ENCODE measurements around the gene HIRIP3. TPM values are rescaled to one million over a fixed set of nuclear protein-coding genes. Genes with fewer than 3 reads are reported as not detected.

HIRIP3 gene
- polyA plus RNA-seq, 5 donors: 16.8 to 22.5 (median 19.8) TPM

DNA sequence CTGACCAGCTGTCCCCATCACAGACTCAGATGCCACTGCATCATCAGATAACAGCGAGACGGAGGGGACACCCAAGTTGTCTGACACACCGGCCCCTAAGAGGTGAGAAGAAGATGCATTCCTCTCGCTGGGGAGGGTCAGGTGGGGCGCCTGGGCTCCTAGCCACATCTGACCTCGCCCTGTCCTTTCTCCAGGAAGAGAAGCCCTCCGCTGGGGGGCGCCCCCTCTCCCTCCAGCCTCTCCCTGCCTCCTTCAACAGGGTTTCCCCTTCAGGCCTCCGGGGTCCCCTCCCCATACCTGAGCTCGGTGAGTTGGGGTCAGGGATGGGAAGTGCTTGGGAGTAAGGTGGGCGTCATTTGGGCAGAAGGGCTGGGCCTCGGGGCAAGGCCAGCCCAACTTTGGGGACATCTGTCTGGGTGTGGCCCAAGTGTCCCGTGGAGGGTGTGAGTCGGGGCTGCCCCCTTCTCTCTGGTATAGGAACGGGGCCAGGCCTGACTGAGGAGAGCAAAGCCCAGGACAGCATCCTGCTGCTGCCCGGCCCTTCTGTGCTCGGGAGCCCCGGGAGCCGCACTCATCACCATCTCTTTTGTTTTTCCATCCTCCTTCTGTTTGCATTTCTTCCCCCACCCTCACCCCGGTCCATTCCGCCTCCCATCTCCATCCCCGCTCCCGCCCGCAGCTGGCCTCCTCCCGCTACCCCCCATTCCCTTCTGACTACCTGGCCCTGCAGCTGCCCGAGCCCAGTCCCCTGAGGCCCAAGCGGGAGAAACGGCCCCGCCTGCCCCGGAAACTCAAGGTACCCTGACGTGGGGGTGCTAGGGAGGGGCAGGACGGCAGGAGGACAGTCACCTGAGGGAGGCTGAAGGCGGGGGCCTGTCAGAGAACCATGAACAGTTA, 5.6 kb upstream of the HIRIP3 start:
- no peak for DNase-seq

DNA sequence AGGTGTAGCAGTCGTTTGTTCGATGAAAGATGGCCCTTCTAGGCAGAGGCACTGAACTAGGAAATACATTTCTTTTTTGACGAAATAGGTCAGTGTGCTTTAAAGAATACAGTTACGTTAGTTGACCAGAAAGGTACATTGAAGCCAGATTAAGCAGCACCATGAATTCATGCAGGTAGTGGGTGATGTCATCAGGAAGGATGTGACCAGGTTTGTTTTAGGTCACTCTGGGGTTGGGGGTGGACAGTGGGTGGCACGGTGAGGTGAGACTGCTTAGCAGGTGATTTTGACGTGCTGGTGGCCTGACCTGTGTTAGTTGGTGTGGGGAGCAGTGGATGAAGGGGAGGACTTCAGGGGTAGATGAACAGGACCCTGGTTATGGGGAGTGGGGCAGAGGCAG, 4.2 kb upstream of the HIRIP3 start:
- DNase-seq: no peak

DNA sequence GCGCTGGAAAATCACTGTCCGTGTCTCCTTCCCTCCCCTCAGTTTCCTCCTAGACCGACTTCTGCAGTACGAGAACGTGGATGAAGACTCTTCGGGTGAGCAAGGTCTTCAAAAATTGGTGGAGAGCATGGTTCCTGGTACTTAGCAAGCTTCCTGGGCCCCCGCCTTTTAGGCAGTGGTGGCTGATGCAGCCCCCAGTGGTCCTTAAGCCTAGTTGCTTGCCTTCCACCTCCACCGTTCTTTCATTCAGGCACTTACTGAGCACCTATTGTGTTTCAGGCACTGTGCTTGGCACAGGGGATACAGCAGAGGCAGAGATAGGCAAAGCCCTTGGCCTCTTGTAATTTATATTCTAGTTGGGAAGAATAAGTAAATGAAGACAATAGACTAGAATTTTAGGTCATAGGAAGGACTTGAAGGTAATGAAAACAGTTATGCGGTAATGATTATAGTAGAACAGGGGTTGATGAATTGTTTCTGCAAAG, 1.4 kb upstream of the HIRIP3 start:
- no peak for DNase-seq

DNA sequence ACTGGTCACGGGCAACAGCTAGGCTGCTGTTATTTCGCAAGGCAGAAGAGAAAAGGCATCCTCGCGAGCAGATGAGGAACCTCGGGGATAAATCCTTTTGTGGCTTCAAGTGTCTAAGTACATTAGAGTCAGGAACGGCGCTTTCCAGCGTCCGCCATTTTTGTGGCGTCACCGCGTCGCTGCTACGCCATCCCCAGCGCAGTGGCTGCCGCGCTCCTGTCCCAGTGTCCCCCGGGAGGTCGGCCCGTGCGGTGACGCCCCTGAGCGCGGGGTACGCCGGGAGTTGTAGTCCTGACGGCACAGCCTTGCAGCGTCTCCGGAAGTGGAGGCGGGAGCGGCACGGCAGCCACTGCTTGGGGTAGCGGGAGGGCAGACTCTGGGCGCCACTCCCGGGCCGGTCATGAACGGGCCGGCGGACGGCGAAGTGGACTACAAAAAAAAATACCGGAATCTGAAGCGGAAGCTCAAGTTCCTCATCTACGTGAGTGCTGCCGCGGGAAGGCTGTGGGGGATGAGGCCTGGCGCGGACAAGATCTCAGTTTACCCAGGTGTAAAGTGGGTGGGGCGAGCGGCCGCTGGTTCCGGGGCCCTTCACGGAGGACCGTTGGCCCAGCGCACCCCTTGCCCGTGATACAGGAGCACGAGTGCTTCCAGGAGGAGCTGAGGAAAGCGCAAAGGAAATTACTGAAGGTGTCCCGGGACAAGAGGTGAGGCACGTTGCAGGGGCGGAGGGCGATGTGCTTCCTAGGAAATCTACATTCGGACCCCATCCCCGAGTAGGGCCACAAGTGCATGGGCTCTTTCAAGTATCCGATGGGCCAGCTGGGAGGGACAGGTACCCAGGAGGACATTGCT, 721 bp upstream of the HIRIP3 start, which contains the start of gene INO80E:
Gene INO80E (plus strand): TSS at position 331 of the 855 bp plus-strand sequence. CDS start 70 bp downstream, at position 401.
- peak; percentile 95 for DNase-seq

DNA sequence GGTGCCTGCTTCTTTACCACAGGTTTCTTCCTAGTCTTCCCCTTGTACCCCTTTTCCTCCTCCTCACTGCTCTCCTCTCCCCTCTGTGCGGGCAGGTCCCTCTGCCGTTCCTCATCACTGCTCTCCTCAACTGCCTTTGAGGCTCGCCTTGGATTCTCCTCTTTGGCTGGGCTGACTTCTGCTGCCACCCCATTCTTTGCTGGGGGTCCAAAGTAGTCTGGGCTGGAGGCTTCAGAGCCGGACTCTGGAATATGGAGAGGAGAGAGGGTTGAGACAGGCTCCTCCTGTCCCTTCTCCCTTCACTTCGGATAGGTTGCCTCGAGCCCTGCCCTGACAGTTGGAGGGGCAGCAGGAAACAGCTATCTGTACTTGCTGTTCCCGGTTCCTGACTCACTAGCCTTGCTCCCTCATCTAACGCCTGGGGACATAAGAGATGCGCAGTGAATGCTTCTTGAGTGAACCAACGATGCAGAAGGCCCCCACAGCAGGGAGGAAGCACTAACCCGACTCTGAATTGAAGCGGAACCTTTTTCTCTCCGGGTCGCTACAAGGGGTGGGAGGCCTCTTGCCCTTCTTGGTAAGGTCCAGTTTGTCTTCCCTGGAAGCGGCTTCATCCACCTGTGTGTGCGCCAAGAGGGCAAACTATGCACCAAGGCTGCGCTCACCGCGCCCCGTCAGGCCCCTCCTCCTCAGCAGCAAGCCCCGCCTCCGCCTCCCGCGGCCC, 655 bp downstream of the HIRIP3 start:
- no peak for DNase-seq

DNA sequence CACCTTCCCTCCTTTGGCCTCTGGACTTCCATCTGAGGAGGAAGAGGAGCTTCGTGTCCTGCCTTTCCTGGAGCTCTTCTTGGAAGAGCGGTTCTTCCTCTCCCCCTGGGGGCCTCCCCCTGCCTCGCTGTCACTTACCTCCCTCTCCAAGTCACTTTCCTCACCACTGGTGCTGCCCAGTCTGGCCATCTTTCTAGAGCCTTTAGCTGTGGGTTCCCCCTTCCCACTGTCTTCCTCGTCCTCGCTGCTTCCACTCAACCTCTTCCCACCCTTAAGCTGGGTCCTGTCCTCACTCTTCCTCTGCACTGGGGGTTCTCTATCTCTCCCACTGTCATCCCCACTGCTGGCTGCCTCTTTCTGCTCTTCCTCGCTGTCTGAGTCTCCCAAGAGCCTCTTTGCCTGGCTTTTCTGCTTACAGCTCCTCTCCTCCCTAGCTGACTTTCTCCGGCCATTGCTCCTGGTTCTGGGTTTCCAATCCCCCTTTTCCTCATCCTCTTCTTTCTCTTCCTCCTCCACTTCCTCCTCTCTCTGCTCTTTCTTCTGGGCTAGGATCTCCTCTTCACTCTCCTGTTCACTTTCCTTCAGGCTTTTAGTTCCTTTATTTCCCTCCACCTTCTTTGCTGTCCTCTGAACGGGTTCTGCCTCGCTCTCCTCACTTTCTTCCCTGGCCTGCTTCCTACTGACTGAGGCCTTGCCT, 1.4 kb downstream of the HIRIP3 start:
- DNase-seq: no peak

DNA sequence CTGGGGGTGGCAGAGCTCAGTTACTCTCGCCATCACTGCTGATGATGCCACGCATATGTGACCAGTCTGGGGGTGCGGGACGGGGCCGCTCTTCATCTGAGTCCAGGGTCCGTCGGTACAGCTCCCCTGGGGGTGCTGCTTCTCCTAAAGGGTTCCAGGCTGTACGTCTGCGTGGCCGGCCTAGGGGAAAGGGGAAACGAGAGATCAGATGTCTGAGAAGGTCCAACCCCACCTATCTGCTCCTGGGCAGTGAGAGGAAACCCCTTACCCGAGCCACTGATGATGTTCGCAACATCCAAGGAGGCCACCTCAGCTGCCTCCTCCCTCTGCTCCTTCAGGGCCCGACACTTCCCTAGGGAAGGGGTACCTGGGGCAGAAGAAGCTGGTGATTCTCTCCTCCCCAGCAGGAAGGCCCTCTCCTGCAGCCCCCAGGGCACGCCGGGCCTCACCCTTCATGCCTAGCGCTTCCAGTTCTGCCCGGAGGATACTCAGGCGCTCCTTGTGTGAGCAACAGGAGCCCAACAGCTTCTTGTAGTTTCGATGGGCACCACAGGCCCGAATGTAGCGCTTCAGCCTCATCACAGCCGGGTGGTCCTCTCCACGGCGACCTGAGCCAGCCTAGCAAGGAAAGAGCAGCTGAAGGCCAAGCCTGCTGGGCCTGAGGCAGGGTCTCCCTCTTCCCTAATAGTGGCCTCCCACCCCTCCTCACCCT, 2.1 kb downstream of the HIRIP3 start:
- DNase-seq: no peak

DNA sequence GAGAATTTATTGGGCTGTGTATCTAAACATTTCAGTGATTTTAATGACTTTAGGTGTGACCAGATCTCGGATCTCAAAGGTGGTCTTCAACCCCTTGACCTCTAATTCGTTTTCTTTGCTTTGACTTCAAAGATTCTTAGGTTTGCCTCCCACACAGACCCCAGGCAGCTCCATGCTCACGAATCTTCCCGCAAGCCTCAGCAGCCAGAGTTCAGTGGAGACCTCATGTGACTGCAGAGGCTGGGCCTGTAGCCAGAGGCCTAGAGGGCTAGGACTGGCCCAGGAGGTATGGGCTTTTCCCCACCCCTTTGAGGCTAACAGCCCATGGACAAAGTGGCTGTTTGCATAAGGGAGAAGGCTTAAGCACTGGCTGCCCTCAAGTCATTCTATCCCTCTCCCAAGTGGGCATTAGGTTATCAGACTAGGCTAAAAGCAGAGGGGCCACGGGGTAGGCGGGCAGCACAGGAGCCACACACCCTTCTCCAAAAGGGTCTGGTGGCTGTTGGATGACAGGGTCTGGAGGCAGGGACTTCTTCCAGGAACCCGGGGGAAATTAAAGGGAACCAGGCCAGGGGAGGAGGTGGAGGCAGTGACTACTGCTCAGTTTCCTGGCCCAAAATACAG, 3.0 kb downstream of the HIRIP3 start:
- DNase-seq: no peak

DNA sequence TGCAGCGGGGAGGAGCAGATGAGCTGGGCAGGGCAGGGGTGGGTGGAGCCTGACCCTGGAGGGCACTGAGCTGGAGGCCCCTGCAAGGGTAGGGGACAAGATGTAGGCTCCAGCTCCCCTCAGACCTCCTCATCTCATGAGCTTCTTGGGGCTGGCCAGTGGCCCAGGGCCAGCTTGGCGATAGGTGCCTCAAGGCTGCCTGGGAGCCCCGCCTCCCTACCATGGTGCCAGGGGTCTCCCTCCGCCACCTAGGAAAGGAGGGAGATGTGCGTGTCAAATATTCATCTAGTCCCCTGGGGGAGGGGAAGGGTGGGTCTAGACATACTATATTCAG, 3.9 kb downstream of the HIRIP3 start:
- DNase-seq: no peak

DNA sequence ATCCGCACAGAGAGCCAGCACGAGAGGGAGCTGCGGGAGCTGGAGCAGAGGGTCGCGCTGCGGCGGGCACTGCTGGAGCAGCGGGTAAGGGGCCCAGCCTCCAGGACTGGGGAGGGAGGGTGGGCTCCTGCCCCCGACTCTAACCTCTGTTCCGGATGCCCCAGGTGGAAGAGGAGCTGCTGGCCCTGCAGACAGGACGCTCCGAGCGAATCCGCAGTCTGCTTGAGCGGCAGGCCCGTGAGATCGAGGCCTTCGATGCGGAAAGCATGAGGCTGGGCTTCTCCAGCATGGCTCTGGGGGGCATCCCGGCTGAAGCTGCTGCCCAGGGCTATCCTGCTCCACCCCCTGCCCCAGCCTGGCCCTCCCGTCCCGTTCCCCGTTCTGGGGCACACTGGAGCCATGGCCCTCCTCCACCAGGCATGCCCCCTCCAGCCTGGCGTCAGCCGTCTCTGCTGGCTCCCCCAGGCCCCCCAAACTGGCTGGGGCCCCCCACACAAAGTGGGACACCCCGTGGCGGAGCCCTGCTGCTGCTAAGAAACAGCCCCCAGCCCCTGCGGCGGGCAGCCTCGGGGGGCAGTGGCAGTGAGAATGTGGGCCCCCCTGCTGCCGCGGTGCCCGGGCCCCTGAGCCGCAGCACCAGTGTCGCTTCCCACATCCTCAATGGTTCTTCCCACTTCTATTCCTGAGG, 4.4 kb downstream of the HIRIP3 start:
- no peak for DNase-seq

DNA sequence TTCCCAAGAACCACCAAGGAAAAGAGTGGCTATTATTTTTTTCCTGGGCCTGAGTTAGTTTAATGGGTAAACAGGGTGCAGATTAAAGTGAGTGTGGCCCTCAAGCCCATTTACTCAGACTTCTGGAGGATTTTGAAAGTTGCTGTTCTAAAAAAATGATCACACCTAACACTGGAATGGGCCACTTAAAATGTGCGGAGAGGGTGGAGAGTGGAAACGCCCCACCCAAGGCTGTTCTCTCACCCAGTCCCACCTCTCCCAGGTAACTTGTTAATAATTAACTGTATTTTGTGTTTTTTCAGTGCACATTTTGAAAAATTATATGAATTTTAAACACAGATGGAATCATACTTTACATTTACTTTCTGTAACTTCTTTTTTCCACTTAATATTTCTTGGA, 5.4 kb downstream of the HIRIP3 start:
- no peak for DNase-seq

DNA sequence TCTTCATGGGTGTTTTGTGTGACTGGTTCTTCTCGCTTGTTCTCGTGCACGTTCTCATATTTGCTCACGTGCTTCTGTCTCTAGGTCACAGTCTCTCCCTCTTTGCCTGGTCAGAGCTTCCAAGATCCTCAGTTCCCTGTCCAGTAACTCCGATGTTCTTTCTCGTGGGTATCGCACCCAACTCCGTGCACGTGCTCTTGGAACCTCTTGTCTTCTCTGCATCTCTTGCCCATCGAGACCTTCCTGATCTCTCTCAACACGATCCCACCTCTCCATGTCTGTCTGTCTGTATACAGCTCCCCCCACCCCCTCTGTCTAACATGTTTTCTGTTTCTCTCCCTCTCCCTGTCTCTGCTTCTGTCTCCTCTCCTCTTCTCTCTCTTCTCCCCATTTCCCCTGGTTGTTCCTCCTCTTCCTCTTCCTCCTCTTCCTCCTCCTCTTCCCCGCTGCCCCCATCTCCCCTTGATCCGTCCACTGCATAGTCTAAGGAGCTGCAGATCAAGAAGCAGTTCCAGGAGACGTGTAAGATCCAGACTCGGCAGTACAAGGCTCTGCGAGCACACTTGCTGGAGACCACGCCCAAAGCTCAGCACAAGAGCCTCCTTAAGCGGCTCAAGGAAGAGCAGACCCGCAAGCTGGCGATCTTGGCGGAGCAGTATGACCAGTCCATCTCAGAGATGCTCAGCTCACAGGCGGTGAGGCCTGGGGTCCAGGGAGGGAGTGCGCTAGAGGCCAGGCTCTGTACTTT, 6.1 kb downstream of the HIRIP3 start:
- no peak for DNase-seq

DNA sequence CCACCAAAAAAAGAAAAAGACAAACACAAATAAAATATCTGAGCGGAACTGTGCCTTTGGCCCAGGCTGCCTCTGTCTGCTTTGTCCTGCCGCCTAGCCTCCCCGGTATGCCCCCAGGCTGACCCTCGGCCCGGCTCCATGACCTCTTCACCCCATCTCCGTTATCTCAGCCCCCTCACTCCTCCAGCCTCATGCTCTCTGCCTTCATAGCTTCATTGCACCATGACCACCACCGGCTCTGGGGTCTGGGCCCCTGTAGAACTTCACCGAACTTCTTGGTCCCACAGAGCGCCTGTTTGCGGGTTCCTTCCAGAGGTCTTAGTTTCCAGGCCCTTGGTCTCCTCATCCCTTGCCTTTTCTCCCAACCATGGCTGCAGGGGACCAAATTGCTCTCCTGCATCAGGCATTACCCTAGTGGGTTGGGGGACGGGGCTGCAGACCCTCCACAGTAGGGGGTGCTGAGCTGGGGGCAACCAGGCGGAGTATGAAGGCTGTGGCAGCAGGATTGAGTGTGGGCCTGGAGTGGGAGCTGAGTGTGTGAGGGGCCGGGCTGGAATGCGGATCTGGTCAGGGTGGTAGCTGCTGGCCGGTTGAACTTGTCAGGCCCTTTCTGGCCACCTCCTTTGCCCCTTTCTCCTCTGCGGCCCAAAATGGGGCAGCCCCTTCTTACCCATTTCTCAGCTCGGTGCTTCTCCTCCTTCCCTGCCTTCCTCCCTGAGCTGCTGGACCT, 6.9 kb downstream of the HIRIP3 start:
- DNase-seq: no peak

DNA sequence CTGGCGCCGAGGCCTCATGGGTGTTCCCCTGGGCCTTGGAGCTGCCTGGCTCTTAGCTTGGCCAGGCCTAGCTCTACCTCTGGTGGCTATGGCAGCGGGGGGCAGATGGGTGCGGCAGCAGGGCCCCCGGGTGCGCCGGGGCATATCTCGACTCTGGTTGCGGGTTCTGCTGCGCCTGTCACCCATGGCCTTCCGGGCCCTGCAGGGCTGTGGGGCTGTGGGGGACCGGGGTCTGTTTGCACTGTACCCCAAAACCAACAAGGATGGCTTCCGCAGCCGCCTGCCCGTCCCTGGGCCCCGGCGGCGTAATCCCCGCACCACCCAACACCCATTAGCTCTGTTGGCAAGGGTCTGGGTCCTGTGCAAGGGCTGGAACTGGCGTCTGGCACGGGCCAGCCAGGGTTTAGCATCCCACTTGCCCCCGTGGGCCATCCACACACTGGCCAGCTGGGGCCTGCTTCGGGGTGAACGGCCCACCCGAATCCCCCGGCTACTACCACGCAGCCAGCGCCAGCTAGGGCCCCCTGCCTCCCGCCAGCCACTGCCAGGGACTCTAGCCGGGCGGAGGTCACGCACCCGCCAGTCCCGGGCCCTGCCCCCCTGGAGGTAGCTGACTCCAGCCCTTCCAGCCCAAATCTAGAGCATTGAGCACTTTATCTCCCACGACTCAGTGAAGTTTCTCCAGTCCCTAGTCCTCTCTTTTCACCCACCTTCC, 7.9 kb downstream of the HIRIP3 start:
- no peak for DNase-seq

DNA sequence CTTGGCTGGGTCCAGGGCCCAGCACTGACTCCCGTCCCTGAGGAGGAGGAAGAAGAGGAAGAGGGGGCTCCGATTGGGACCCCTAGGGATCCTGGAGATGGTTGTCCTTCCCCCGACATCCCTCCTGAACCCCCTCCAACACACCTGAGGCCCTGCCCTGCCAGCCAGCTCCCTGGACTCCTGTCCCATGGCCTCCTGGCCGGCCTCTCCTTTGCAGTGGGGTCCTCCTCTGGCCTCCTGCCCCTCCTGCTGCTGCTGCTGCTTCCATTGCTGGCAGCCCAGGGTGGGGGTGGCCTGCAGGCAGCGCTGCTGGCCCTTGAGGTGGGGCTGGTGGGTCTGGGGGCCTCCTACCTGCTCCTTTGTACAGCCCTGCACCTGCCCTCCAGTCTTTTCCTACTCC, 8.5 kb downstream of the HIRIP3 start:
- DNase-seq: no peak

DNA sequence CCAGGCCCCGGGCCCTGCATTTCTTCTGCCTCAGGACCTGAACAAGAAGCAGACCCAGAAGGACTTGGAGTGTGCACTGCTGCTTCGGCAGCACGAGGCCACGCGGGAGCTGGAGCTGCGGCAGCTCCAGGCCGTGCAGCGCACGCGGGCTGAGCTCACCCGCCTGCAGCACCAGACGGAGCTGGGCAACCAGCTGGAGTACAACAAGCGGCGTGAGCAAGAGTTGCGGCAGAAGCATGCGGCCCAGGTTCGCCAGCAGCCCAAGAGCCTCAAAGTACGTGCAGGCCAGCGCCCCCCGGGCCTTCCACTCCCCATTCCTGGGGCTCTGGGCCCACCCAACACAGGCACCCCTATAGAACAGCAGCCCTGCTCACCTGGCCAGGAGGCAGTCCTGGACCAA, 9.2 kb downstream of the HIRIP3 start:
- no peak for DNase-seq

DNA sequence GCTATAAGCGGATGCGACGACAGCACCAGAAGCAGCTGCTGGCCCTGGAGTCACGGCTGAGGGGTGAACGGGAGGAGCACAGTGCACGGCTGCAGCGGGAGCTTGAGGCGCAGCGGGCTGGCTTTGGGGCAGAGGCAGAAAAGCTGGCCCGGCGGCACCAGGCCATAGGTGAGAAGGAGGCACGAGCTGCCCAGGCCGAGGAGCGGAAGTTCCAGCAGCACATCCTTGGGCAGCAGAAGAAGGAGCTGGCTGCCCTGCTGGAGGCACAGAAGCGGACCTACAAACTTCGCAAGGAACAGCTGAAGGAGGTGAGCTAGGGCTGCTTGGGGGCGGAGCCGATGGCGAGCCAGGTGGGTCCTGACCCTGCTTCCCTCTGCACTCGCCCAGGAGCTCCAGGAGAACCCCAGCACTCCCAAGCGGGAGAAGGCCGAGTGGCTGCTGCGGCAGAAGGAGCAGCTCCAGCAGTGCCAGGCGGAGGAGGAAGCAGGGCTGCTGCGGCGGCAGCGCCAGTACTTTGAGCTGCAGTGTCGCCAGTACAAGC, 10.1 kb downstream of the HIRIP3 start:
- no peak for DNase-seq

Measured in right lung (tissue), 5 donors.